Esophagus muscularis mucosa (tissue), 3 donors: ENCODE data around the gene PDX1.

ENCODE experiments used
- CTCF ChIP-seq, 3 experiments: fragments of 200-600 bp in 2 of 3; fragments of 450-650 bp in 1 of 3; sonication (generic) in 2 of 3; IDR thresholded peaks; one replicate each; pipeline ENCODE4 v1.5.1; 2017 to 2019; ENCODE audit warnings: antibody characterized with exemption in 3 of 3, mild to moderate bottlenecking in 2 of 3, moderate library complexity in 1 of 3
- POLR2A ChIP-seq: fragments of 450-650 bp; IDR thresholded peaks from one replicate; pipeline ENCODE4 v1.6.1; 2017; ENCODE audit warnings: antibody characterized with exemption, moderate library complexity, mild to moderate bottlenecking, low read depth
- POLR2AphosphoS5 ChIP-seq, 2 donors: sonication (generic); formaldehyde crosslinking; IDR thresholded peaks; one replicate each; pipeline ENCODE4 v1.6.1; 2017; ENCODE audit warnings: antibody characterized with exemption in 2 of 2

- TF ChIP-seq POLR2AphosphoS5 (IDR thresholded peaks at IDR 0.05) (no peak), CTCF (IDR thresholded peaks at IDR 0.05) (no peak), POLR2A (no peak)
Measured at GRCh38 chr13:27968316-27969081, 48.7 kb downstream of the PDX1 start.
